GM12872 (cell line): ENCODE measurements around the gene SECTM1.

Experiments
- CTCF ChIP-seq: IDR thresholded peaks from 3 replicates; pipeline ENCODE4 v1.5.1; 2011; ENCODE audit warnings: low read depth, mild to moderate bottlenecking, low read length, moderate library complexity; ENCODE audit not compliant: insufficient read depth

The SECTM1 gene

GRCh38 chr17:82344175-82344907 lies 10.8 kb upstream of the SECTM1 start:
- no peak for TF ChIP-seq CTCF

GRCh38 chr17:82343560-82343959 lies 10.0 kb upstream of the SECTM1 start:
- TF ChIP-seq CTCF: no peak

GRCh38 chr17:82342361-82343079 lies 9.0 kb upstream of the SECTM1 start:
- TF ChIP-seq CTCF: no peak

GRCh38 chr17:82339634-82340580 lies 6.3 kb upstream of the SECTM1 start:
- TF ChIP-seq CTCF: no peak

GRCh38 chr17:82338858-82339633 lies 5.5 kb upstream of the SECTM1 start:
- no peak for TF ChIP-seq CTCF

GRCh38 chr17:82334622-82335394 lies 1.2 kb upstream of the SECTM1 start:
- no peak for TF ChIP-seq CTCF
